HG03108 (cell line): ENCODE measurements around the gene TDRD10.

Source experiments
- ATAC-seq: cut with Tn5 transposase; IDR thresholded peaks from one replicate; pipeline ENCODE4 v1.9.1; 2021; ENCODE audit warnings: moderate library complexity; ENCODE audit not compliant: unreplicated experiment

TDRD10 gene

DNA sequence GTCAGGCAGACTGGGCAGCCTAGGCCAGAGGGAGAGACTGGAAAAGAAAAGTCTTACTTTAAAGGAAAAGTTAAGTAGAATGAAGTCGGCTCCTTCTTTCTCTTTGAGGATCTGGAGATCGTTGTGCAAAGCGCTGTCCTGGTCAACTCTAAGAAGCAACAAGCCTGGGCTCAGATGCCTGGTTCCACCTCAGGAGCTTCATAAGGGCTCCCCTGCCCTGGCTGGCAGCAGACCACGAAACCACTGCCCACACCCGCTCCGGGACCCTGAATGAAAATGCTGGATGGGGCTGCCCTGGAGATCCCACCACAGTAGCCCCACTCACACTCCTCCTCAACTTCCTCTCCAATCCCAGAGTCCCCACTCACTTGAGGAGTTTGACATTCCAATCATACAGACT, 50.0 kb downstream of the TDRD10 start:
- no peak for ATAC-seq

DNA sequence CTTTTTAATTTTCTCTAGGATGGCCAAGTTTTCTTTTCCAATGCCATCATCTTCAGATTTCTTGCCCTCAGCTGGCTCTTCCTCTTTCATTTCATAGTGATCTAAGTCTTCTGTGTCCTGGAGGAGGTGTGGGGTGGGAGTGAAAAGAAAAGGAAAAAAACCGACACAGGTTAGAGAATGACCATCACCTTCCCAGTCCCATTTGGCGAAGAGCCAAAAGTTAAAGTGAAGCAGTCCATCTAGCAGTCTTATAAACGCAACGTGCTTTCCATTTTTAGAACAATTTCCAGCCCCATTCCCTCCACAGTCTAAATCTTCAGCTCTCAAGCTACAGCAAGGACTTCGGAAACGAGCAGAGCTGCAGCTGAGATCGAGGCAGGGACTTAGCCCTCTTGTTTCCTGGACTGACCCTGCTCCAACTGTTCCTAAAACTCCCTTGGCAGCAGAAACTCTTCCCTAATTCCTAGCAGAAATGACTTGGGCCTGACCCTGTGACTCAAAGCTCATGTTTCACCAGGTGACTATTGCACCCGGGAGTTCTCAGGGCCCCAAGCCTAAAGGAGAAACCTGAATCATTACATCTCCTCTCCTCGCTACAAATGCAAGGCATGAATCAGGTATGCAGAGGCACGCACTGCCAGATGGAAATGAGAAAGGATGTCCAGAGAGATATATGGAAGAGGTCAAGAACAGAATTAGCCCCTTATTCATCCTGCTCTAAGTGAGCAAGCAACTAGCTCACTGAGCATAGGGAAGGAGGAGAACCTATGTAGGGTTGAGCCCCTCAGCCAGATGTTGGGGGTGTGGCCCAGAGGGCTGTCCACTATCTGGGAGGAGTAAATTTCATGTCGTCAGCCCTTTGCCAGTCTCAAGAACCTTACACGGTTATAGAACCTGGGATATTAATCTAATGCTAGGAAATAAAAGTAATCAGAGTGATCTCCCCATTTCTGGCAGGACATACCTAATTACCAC, 51.3 kb downstream of the TDRD10 start:
- ATAC-seq, result no peak

- no peak for ATAC-seq
Observed at GRCh38 chr1:154556422-154556821, 54.4 kb downstream of the TDRD10 start.

- no peak for ATAC-seq
Observed at GRCh38 chr1:154557248-154557938, 55.4 kb downstream of the TDRD10 start.

- peak; percentile 6 for ATAC-seq
Observed at GRCh38 chr1:154557939-154558719, 56.1 kb downstream of the TDRD10 start, which contains the start of gene UBE2Q1. Gene UBE2Q1, minus strand, starts transcription at chr1:154558662. Its CDS starts 109 bp downstream, at chr1:154558553.

- ATAC-seq, result peak; percentile 81
Observed at GRCh38 chr1:154558720-154559465, 56.9 kb downstream of the TDRD10 start.

GRCh38 chr1:154559466-154560044, 57.5 kb downstream of the TDRD10 start:
- peak; percentile 37 for ATAC-seq

DNA sequence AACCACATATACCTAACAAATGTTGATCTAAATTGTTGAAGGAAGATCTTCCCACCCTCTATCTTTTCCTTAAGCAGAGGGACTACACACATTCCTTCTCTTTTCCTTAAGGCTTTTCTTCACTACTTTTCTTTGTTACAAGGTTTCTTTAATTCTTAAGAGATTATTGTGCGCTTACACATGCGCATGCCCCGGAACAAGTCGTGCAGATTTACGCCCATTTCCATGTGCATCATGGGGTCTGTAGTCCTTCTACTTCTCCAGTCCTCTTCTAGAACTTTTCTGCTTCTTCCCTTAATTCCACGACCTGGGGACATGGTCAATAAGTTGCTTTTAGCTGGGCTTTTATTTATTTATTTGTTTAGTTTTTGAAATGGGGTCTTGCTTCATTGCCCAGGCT, 63.9 kb downstream of the TDRD10 start:
- no peak for ATAC-seq

- peak; percentile 64 for ATAC-seq
Observed at GRCh38 chr1:154567386-154568156, 65.6 kb downstream of the TDRD10 start, which contains the start of gene CHRNB2. Gene CHRNB2, plus strand, starts transcription at chr1:154567778. Its CDS starts 267 bp downstream, at chr1:154568045.

- ATAC-seq, result no peak
Observed at GRCh38 chr1:154568157-154568815, 66.3 kb downstream of the TDRD10 start.

DNA sequence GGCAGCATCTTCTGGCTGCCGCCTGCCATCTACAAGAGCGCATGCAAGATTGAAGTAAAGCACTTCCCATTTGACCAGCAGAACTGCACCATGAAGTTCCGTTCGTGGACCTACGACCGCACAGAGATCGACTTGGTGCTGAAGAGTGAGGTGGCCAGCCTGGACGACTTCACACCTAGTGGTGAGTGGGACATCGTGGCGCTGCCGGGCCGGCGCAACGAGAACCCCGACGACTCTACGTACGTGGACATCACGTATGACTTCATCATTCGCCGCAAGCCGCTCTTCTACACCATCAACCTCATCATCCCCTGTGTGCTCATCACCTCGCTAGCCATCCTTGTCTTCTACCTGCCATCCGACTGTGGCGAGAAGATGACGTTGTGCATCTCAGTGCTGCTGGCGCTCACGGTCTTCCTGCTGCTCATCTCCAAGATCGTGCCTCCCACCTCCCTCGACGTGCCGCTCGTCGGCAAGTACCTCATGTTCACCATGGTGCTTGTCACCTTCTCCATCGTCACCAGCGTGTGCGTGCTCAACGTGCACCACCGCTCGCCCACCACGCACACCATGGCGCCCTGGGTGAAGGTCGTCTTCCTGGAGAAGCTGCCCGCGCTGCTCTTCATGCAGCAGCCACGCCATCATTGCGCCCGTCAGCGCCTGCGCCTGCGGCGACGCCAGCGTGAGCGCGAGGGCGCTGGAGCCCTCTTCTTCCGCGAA, 69.4 kb downstream of the TDRD10 start:
- no peak for ATAC-seq

- no peak for ATAC-seq
Observed at GRCh38 chr1:154571964-154572288, 69.9 kb downstream of the TDRD10 start.

DNA sequence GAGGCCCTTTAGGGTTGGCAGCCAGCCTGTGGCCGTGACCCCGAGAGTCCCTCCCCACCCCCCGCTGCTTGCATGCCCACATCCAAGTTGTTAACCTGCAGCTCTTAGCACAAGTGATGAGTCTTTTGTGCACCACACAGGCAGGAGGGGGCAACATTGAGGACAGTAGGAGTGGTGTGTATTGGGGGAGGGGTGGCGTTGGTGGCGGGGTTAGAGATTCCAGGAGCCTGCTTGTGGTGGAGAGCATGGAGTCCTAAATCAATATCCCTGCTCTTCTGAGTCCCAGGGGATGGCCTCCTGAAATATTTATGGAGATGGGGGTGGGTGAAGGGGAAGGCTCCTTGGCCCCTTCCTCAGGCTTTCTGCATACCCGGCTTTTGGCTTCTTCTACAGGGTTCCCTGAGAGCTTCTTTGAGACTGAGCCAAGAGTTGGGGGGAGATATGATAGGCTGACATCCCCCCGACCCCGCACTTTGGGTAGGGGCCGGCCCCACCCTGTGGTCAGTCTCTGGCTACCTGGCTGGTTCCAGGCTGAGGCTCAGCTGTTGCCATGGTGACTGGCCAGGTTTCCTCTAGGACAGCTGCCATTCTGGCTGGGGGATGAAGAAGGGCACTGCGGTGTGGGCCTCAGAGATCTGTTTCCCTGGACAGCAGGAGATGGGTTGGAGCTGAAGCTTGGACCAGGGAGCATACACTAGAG, 70.6 kb downstream of the TDRD10 start:
- ATAC-seq, result no peak

DNA sequence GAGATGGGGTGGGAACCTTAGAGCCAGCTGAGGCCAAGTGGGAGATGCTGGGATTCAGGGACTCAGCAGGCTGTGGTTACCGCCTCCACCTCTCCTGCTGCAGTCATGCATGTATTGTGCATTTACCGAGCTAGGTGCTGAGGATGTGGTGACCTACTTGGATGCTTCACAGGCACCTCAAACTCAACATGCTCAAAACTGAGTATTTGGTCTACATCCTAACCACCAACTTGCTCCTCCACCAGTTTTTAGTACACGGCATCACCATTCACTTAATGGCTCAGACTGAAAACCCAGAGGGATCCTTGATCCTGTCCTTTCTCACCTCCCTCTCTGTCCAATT, 71.1 kb downstream of the TDRD10 start:
- ATAC-seq, result no peak

- ATAC-seq, result no peak
Observed at GRCh38 chr1:154574716-154575115, 72.7 kb downstream of the TDRD10 start.

DNA sequence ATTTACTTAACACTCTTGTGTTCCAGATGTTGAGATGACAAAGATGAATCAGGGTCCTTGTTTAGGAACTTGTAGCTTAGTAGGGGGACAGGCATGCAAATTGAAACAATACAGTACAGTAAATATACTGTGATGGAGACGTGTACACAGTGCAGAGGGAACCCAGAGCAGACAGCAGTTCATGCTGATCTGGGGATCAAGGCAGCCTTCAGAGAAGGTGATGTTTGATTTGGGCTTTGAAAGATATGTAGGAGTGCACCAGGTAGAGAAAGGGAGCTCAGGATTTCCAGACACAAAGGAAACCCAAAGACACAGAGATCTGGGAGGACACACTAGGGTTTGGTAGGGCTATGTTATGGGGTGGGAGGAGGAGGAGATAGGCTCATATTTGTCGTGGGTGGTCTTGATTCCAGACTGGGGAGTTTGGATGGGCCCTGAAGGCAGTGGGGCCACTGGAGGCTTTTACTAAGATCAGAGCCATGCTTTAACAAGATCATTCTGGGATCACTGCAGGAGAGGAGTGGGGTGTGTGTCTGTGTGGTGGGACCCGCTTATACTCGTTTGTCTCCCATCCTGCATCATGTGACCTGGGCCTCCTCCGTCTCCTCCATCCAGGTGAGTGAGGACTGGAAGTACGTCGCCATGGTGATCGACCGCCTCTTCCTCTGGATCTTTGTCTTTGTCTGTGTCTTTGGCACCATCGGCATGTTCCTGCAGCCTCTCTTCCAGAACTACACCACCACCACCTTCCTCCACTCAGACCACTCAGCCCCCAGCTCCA, 73.3 kb downstream of the TDRD10 start:
- ATAC-seq, result no peak
